Panc1 (cell line): ENCODE measurements around the gene TIMM17A. TPM values are rescaled to one million over a fixed set of nuclear protein-coding genes. Genes with fewer than 3 reads are reported as not detected.

Experiments used
- ATAC-seq: fragments of 200-7000 bp; cut with Tn5 transposase; 2 replicates; pipeline ENCODE4 v1.9.1; 2020; ENCODE audit warnings: mild to moderate bottlenecking, moderate library complexity
- BruUV-seq: library from RNA; stranded (reverse); fragments of 400-500 nt; replicated peaks from 2 replicates; lab custom pipeline; 2021; lab: Mats Ljungman, UMichigan
- CTCF ChIA-PET: fragments of 300-600 bp; sonication (Branson Sonifier 250); formaldehyde crosslinking; loops from one replicate; lab custom pipeline; 2022; ENCODE audit warnings: antibody characterized with exemption; lab: Charles Lee
- POLR2A ChIA-PET: fragments of 300-600 bp; sonication (Branson Sonifier 250); formaldehyde crosslinking; loops from one replicate; lab custom pipeline; 2022; ENCODE audit warnings: antibody characterized with exemption; lab: Charles Lee
- DNase-seq: peaks from one replicate; pipeline ENCODE4 v3.0.0-alpha.2; 2010; ENCODE audit warnings: low read depth, low spot score
- H3K27ac ChIP-seq: 2 replicates; pipeline ENCODE4 v1.5.1; 2011; ENCODE audit warnings: mild to moderate bottlenecking, low read length, inconsistent platforms
- H3K27me3 ChIP-seq: fragments of 200-500 bp; sonication (Bioruptor generic); 2 replicates; pipeline ENCODE4 v1.6.0; 2014; ENCODE audit warnings: low read length, inconsistent platforms; ENCODE audit not compliant: control insufficient read depth, insufficient read depth
- H3K36me3 ChIP-seq: fragments of 200-500 bp; sonication (Bioruptor generic); 2 replicates; pipeline ENCODE4 v1.5.1; 2014; ENCODE audit warnings: inconsistent platforms, mild to moderate bottlenecking, low read length, moderate library complexity; ENCODE audit not compliant: control insufficient read depth, insufficient read depth
- H3K4me1 ChIP-seq: 2 replicates; pipeline ENCODE4 v1.5.1; 2011; ENCODE audit warnings: inconsistent platforms, mild to moderate bottlenecking, low read length, moderate library complexity; ENCODE audit not compliant: control insufficient read depth, insufficient read depth
- H3K4me3 ChIP-seq, 2 experiments: 2 replicates each; pipeline ENCODE4 v1.5.1; 2011 to 2012; ENCODE audit warnings: low read depth in 2 of 2, low read length in 2 of 2, mild to moderate bottlenecking in 2 of 2, inconsistent platforms in 1 of 2, moderate library complexity in 1 of 2
- H3K9me3 ChIP-seq: fragments of 200-500 bp; sonication (Bioruptor generic); 2 replicates; pipeline ENCODE4 v1.5.1; 2014; ENCODE audit warnings: low read depth, mild to moderate bottlenecking, inconsistent platforms, low read length, moderate library complexity; ENCODE audit not compliant: control insufficient read depth, insufficient read depth
- CTCF ChIP-seq: fragments of 450-650 bp; IDR thresholded peaks from 2 replicates; pipeline ENCODE4 v1.5.1; 2017; ENCODE audit warnings: mild to moderate bottlenecking
- POLR2AphosphoS5 ChIP-seq: IDR thresholded peaks from 2 replicates; pipeline ENCODE4 v1.6.1; 2012; ENCODE audit warnings: mild to moderate bottlenecking, low read depth, low read length, moderate library complexity
- REST ChIP-seq, 2 experiments: IDR thresholded peaks; 2 replicates each; pipeline ENCODE4 v1.6.1; 2011 to 2012; ENCODE audit warnings: low read depth in 2 of 2, control low read depth in 1 of 2, low read length in 1 of 2, mild to moderate bottlenecking in 1 of 2, moderate library complexity in 1 of 2; ENCODE audit not compliant: insufficient read depth in 1 of 2
- SIN3A ChIP-seq: IDR thresholded peaks from 2 replicates; pipeline ENCODE4 v1.6.1; 2012; ENCODE audit warnings: low read depth, mild to moderate bottlenecking, low read length, moderate library complexity, borderline replicate concordance; ENCODE audit not compliant: insufficient read depth
- TCF7L2 ChIP-seq: IDR thresholded peaks from 2 replicates; pipeline ENCODE4 v1.6.1; 2011; ENCODE audit warnings: mild to moderate bottlenecking, low read depth, low read length, inconsistent platforms
- in situ Hi-C: cut with HindIII; loops from 2 replicates; pipeline ENCODE4 v1.10.0; 2016; ENCODE audit warnings: low sequenced_read_pairs, low pct_unique_long_range_greater_than_20kb
- intact Hi-C: fragments of 100-400 bp; cut with micrococcal nuclease; formaldehyde crosslinking; loops from one replicate; pipeline ENCODE4 v1.10.0; 2022; ENCODE audit not compliant: unreplicated experiment
- total RNA-seq: library from RNA; stranded (reverse); gene quantifications from one replicate; pipeline ENCODE4 v1.2.1, GENCODE V29; 2021; ENCODE audit not compliant: unreplicated experiment

Gene TIMM17A
- total RNA-seq, 1 experiment from 2014 or later, result 118 TPM

- TF ChIP-seq REST (IDR thresholded peaks at IDR 0.05; ENCODE audit: insufficient read depth in 1 of 2, low read depth in 2 of 2, low read length in 1 of 2) (no peak), SIN3A (no peak), TCF7L2 (no peak), CTCF (no peak), POLR2AphosphoS5 (no peak)
- Histone ChIP-seq H3K4me3 (no peak overlapping the region), H3K27me3 (no peaks in the 10 kb centered on the region), H3K9me3 (no peaks in the 10 kb centered on the region), H3K4me1 (peaks cover 2% of the 10 kb centered on the region; the same call in 1 of the 2 replicates), H3K36me3 (no peaks in the 10 kb centered on the region; the same call in 1 of the 2 replicates), H3K27ac (no peak overlapping the region)
- DNase-seq (no peak), ATAC-seq (no peak)
- ChIA-PET POLR2A (no interaction called here), CTCF (no interaction called here)
- BruUV-seq, result no TSS peak
- in situ Hi-C loops, result no loop called here
- intact Hi-C loops, result no loop called here
Observed at GRCh38 chr1:201988601-201989000, 33.3 kb downstream of the TIMM17A start.

GRCh38 chr1:201989354-201990128 is 34.2 kb downstream of the TIMM17A start:
- Histone ChIP-seq H3K36me3 (no peaks in the 10 kb centered on the region; the same call in 1 of the 2 replicates), H3K27ac (no peak overlapping the region), H3K27me3 (no peaks in the 10 kb centered on the region), H3K4me1 (no peaks in the 10 kb centered on the region), H3K4me3 (no peak overlapping the region), H3K9me3 (no peaks in the 10 kb centered on the region)
- BruUV-seq, result no TSS peak
- ChIA-PET POLR2A (no interaction called here), CTCF (interaction anchor here (1.0 kb wide), 1 partner anchor 129 kb away, joined by 3 read pairs; no protein-coding TSS in a partner anchor)
- ATAC-seq, result no peak
- TF ChIP-seq TCF7L2, result no peak
- TF ChIP-seq POLR2AphosphoS5, result no peak
- no peak for TF ChIP-seq REST (IDR thresholded peaks at IDR 0.05; ENCODE audit: insufficient read depth in 1 of 2, low read depth in 2 of 2, low read length in 1 of 2)
- no peak for TF ChIP-seq CTCF
- no peak for TF ChIP-seq SIN3A
- intact Hi-C loops (no loop called here), in situ Hi-C loops (no loop called here)
- DNase-seq, result no peak
